Measurements from ENCODE around the gene MCRIP2.

DNA sequence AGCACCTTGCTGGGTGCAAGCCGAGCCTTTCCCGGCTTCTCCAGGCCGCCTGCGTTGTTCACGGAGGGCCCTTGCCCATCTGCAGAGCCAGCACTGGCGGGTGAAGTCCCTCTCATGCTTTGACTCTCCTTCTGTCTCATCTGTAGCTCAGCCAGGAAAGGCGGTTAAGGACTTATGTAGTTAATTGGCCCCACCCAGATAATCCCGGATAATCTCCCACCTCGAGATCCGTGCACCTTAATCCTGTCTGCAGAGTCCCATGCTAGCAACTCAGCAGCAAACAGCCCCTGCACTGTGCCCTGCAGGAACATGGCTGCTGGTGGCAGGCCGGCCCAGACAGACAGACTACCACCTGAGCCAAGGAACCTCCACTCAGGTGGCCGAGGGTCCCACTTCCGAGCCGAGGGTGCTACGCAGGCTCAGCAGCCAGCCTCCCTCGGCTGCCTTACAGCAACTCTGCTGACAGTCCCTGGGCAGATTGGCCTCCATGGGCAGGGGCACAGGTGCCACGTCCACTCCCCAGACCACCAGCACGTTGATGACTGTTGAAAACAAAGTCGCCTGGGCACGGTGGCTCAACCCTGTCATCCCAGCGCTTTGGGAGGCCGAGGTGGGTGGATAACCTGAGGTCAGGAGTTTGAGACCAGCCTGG lies 34.8 kb upstream of the MCRIP2 start:
- no peak for TF ChIP-seq CTCF (conservative IDR thresholded peaks at IDR 0.05)
- TF ChIP-seq ZFX (IDR thresholded peaks at IDR 0.05) = no peak

Data from C4-2B (cell line).